ENCODE results near the gene RBM41. TPM values are rescaled to one million over a fixed set of nuclear protein-coding genes. Genes with fewer than 3 reads are reported as not detected.

RBM41 gene
- total RNA-seq, 1 donor from 2014 or later = 27.2 TPM

GRCh38 chrX:107029752-107030151, 88.9 kb downstream of the RBM41 start:
- DNase-seq (ENCODE audit: low spot score) = no peak

- peak; percentile 34 for DNase-seq (ENCODE audit: low spot score)
Observed at GRCh38 chrX:107025545-107025944, 93.1 kb downstream of the RBM41 start.

GRCh38 chrX:107014936-107015335, 103.7 kb downstream of the RBM41 start:
- no peak for DNase-seq (ENCODE audit: low spot score)

Other genes with a start within 250 kb of the RBM41 start
- not detected for gene RIPPLY1, start 215.5 kb downstream of the RBM41 start, total RNA-seq (ENCODE audit: insufficient read depth, low replicate concordance)
- gene CLDN2, start 198.4 kb downstream of the RBM41 start, total RNA-seq (ENCODE audit: insufficient read depth, low replicate concordance) = not detected
- gene MORC4, start 118.6 kb downstream of the RBM41 start, total RNA-seq (ENCODE audit: insufficient read depth, low replicate concordance) = 50.6 TPM
- gene NUP62CL, start 87.6 kb upstream of the RBM41 start, total RNA-seq (ENCODE audit: insufficient read depth, low replicate concordance) = 2.9 TPM
- gene DNAAF6, start 87.8 kb upstream of the RBM41 start, total RNA-seq (ENCODE audit: insufficient read depth, low replicate concordance) = 0.48 TPM